Left lung (tissue), 14 donors: ENCODE data around the gene VPS33B. TPM values are rescaled to one million over a fixed set of nuclear protein-coding genes. Genes with fewer than 3 reads are reported as not detected.

Experiments
- ATAC-seq: fragments of 200-7000 bp; cut with Tn5 transposase; one replicate; pipeline ENCODE4 v1.9.1; 2020; ENCODE audit warnings: moderate library complexity
- DNase-seq, 4 donors: peaks; one replicate each; pipeline ENCODE4 v3.0.0-alpha.2; 2013 to 2020
- H3K27ac ChIP-seq, 2 donors: fragments of 200-600 bp; sonication (generic) in 1 of 2; one replicate each; pipeline versions ENCODE4 v1.5.0 to v1.8.0; 2020 to 2021
- H3K27me3 ChIP-seq, 2 donors: fragments of 200-600 bp; sonication (generic) in 1 of 2; one replicate each; pipeline versions ENCODE4 v1.5.0 to v1.8.0; 2020 to 2021
- H3K36me3 ChIP-seq, 2 donors: fragments of 200-600 bp; sonication (generic) in 1 of 2; one replicate each; pipeline versions ENCODE4 v1.5.0 to v1.8.0; 2020 to 2021
- H3K4me1 ChIP-seq, 2 donors: fragments of 200-600 bp; one replicate each; pipeline ENCODE4 v1.8.0; 2021
- H3K4me3 ChIP-seq, 2 donors: fragments of 200-600 bp; sonication (generic) in 1 of 2; one replicate each; pipeline versions ENCODE4 v1.5.0 to v1.8.0; 2020 to 2021; ENCODE audit warnings: mild to moderate bottlenecking in 1 of 2
- H3K9me3 ChIP-seq, 2 donors: fragments of 200-600 bp; sonication (generic) in 1 of 2; one replicate each; pipeline versions ENCODE4 v1.5.0 to v1.8.0; 2020 to 2021
- CTCF ChIP-seq, 2 donors: fragments of 200-600 bp; sonication (generic) in 1 of 2; IDR thresholded peaks; one replicate each; pipeline versions ENCODE4 v1.5.0 to v1.8.0; 2021; ENCODE audit warnings: antibody characterized with exemption in 2 of 2
- intact Hi-C, 2 donors: fragments of 100-400 bp; cut with DNase I; formaldehyde crosslinking; loops; one replicate each; pipeline versions ENCODE4 v1.11.2 to v1.14.2; 2022
- long read RNA-seq, 12 donors: library from polyadenylated mRNA in 2 of 12; unstranded in 2 of 12; transcript quantifications; one replicate each; pipeline ENCODE4 v2.0.0 and lab custom pipeline, GENCODE V29; 2019 to 2026
- polyA plus RNA-seq, 6 donors: library from polyadenylated mRNA; unstranded; fragments of 120-200 nt; gene quantifications; one replicate each; pipeline ENCODE4 v1.2.1, GENCODE V29; 2013; ENCODE audit not compliant: insufficient read length in 6 of 6
- total RNA-seq, 2 donors: library from RNA; stranded (reverse); fragmentation: NEBNext Ultra II Directional; extraction: Animal tissue kit (Norgen Biotek cat#: 25700); gene quantifications; one replicate each; pipeline ENCODE4 v1.2.1, GENCODE V29; 2021
- donor health status: DM: no; HTN: yes; CAD: no.
- donor health status: DM: no; HTN: no; CAD: no.

The VPS33B gene
- 10 to 100 TPM; 11.8 to 16.6 TPM for total RNA-seq
- polyA plus RNA-seq = 10 to 100 TPM; 16.7 to 19.5 (median 18.7) TPM
- long read RNA-seq, donor 1, partial matches to known transcripts = 0 of 1 reads
- long read RNA-seq, donor 1, other reads (novel, unspliced or antisense) = 0 of 1 reads
- long read RNA-seq, donor 2, partial matches to known transcripts = 0 of 1 reads
- long read RNA-seq, donor 2, other reads (novel, unspliced or antisense) = 0 of 1 reads
- long read RNA-seq, donor 3 = 0 reads
- long read RNA-seq, donor 4, partial matches to known transcripts = 0 of 4 reads
- long read RNA-seq, donor 4, other reads (novel, unspliced or antisense) = 2 of 4 reads
- long read RNA-seq, donor 5 = 0 reads
- long read RNA-seq, donor 6, partial matches to known transcripts = 0 of 3 reads
- long read RNA-seq, donor 6, other reads (novel, unspliced or antisense) = 0 of 3 reads
- long read RNA-seq, donor 7, partial matches to known transcripts = 0 of 3 reads
- long read RNA-seq, donor 7, other reads (novel, unspliced or antisense) = 0 of 3 reads
- long read RNA-seq, donor 8, partial matches to known transcripts = 0 of 1 reads
- long read RNA-seq, donor 8, other reads (novel, unspliced or antisense) = 0 of 1 reads
- long read RNA-seq, donor 9 = 0 reads
- long read RNA-seq, donor 10, partial matches to known transcripts = 0 of 4 reads
- long read RNA-seq, donor 10, other reads (novel, unspliced or antisense) = 2 of 4 reads
- long read RNA-seq, donor 11 = 0 reads
- long read RNA-seq, donor 12, partial matches to known transcripts = 0 of 1 reads
- long read RNA-seq, donor 12, other reads (novel, unspliced or antisense) = 0 of 1 reads

DNA sequence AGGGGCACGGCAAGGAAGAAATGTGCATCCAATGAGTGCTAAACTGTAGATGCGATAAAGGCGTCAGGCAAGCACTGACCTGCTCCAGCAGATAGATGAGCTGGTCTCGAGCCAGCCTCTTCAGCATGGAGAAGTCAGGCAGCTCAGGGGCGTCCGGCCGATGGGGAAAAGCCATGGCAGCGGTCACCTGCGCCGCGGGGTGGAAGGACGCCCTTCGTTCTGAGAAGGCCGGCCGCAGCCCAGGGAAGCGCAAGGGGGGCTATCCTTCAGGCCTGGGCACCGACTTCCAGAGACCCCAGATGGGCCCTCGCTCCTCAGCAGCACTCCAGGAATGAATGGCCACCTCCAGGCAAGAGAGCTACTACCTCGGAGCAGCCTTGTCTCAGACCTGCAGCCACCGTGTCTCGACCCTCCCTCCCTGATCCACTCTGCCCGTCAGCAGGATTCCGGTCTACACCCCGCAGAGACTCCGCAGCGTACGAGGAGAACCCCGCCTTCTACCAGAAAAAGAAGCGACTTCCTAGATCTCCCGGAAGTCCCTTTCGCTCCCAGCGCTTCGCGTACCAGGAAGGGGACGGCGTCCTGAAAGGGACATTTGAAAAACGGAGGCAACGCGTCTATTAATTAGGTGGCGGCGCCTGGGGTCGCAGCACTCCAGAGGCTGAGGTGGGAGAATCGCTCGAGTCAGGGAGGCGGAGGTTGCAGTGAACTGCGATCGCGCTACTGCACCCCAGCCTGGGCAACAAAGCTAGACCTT, at the start of gene VPS33B:
VPS33B (minus strand) TSS at position 520 of the 757 bp plus-strand sequence; CDS start at position 175, 345 bp downstream.
- ATAC-seq (peak; percentile 96), DNase-seq (peak; percentile 85 to 90 (median 88))
- intact Hi-C loops = no loop called here
- Histone ChIP-seq H3K36me3 (peaks cover 0 to 9% of the 10 kb centered on the region in 2 donors), H3K27me3 (no peaks in the 10 kb centered on the region), H3K9me3 (no peaks in the 10 kb centered on the region), H3K27ac (peak within 1 kb of the TSS; percentile 53 to 70), H3K4me1 (peaks cover 0 to 24% of the 10 kb centered on the region in 2 donors), H3K4me3 (peak within 1 kb of the TSS; percentile 80 to 96)
- no peak for TF ChIP-seq CTCF (IDR thresholded peaks at IDR 0.05)

- H3K27me3 ChIP-seq = peaks cover 9 to 18% of the 10 kb centered on the region in 2 donors
- no peak for ATAC-seq
- intact Hi-C loops = no loop called here
These were observed 49.8 kb upstream of the VPS33B start for GRCh38 chr15:91072161-91072560.

DNA sequence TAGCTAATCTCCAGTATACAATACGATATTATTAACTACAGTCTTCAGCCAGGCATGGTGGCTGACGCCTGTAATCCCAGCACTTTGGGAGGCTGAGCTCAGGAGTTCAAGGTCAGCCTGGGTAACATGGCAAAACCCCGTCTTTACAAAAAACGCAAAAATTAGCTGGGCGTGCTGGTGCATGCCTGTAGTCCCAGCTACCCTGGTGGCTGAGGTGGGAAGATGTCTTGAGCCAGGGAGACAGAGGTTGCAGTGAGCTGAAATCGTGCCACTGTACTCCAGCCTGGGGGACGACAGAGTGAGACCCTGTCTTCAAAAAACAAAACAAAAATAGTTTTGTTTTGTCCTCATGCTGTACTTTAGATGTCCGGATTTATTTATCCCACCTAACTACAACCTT, 48.5 kb upstream of the VPS33B start:
- intact Hi-C loops = no loop called here
- DNase-seq = no peak
- H3K27me3 ChIP-seq = peaks cover 9 to 18% of the 10 kb centered on the region in 2 donors

More at GRCh38 chr15:91072161-91072560, 49.8 kb upstream of the VPS33B start:
- no peaks in the 10 kb centered on the region for H3K36me3 ChIP-seq
- DNase-seq = no peak
- TF ChIP-seq CTCF (IDR thresholded peaks at IDR 0.05) = no peak
- no peak overlapping the region for H3K4me3 ChIP-seq
- no peaks in the 10 kb centered on the region for H3K9me3 ChIP-seq
- no peak overlapping the region for H3K27ac ChIP-seq
- no peaks in the 10 kb centered on the region for H3K4me1 ChIP-seq

DNA sequence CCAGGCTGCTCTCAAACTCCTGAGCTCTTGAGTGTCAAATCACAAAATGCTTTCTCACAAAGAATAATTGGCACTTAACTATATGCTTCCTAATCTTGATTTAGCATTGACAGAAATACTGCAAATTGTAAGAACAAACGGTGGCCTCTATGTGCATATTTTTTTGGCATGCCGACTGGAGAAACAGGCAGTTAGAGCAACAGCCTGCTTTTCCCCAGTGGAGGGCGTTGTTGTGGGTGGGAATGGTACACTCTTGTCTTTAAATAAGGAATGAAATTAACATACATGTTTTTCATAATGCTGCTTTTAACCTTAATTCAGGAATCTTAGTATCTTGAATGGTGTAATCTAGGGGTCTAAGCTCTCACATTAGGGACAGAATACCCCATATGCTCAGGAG, 46.6 kb upstream of the VPS33B start:
- H3K4me1 ChIP-seq = no peaks in the 10 kb centered on the region
- TF ChIP-seq CTCF (IDR thresholded peaks at IDR 0.05) = no peak
- peaks cover 9 to 18% of the 10 kb centered on the region in 2 donors for H3K27me3 ChIP-seq

More for the DNA sequence above, 48.5 kb upstream of the VPS33B start:
- Histone ChIP-seq H3K4me3 (no peak overlapping the region), H3K27ac (no peak overlapping the region), H3K4me1 (no peaks in the 10 kb centered on the region), H3K36me3 (no peaks in the 10 kb centered on the region), H3K9me3 (no peaks in the 10 kb centered on the region)
- no peak for ATAC-seq
- TF ChIP-seq CTCF (IDR thresholded peaks at IDR 0.05) = no peak

More for the DNA sequence above, 46.6 kb upstream of the VPS33B start:
- DNase-seq (no peak), ATAC-seq (no peak)
- Histone ChIP-seq H3K4me3 (no peak overlapping the region), H3K9me3 (peaks cover 0 to 5% of the 10 kb centered on the region in 2 donors), H3K36me3 (no peaks in the 10 kb centered on the region), H3K27ac (no peak overlapping the region)
- intact Hi-C loops = no loop called here
